HCT116 (cell line): ENCODE results near the gene TULP4. TPM values are rescaled to one million over a fixed set of nuclear protein-coding genes. Genes with fewer than 3 reads are reported as not detected.

Source experiments
- ATAC-seq: fragments of 200-7000 bp; cut with Tn5 transposase; 2 replicates; pipeline ENCODE4 v1.9.1; 2020; ENCODE audit warnings: mild to moderate bottlenecking, moderate library complexity
- BruUV-seq: library from RNA; stranded (reverse); fragments of 400-500 nt; replicated peaks from 2 replicates; lab custom pipeline; 2021; lab: Mats Ljungman, UMichigan
- CTCF ChIA-PET: fragments of 300-600 bp; sonication (Branson Sonifier 250); formaldehyde crosslinking; loops from one replicate; lab custom pipeline; 2021; ENCODE audit warnings: antibody characterized with exemption; lab: Charles Lee
- POLR2A ChIA-PET: fragments of 300-600, 350-600 bp; sonication (Branson Sonifier 250); formaldehyde crosslinking; loops from one replicate; lab custom pipeline; 2021; ENCODE audit warnings: antibody characterized with exemption; lab: Charles Lee
- RAD21 ChIA-PET, 2 experiments: fragments of 300-600 bp; sonication (Branson Sonifier 250); formaldehyde crosslinking; loops; one replicate each; lab custom pipeline; 2023; ENCODE audit warnings: low total read pairs in 2 of 2; ENCODE audit not compliant: uncharacterized antibody in 2 of 2, unreplicated experiment in 2 of 2, low non-redundant PET in 1 of 2; lab: Charles Lee
- DNase-seq: peaks from one replicate; pipeline ENCODE4 v3.0.0-alpha.2; 2010; ENCODE audit warnings: low read depth, low spot score
- H2AFZ ChIP-seq: fragments of 200-600 bp; shearing (Covaris generic), sonication (generic); 2 replicates; pipeline ENCODE4 v1.6.1; 2017; ENCODE audit warnings: low read depth, mixed run types, mixed read lengths, antibody characterized with exemption, low read length; ENCODE audit not compliant: poor library complexity, severe bottlenecking
- H3K27ac ChIP-seq: 2 replicates; pipeline ENCODE4 v1.5.1; 2012; ENCODE audit warnings: low read depth, low read length
- H3K27me3 ChIP-seq: fragments of 200-600 bp; sonication (generic); 2 replicates; pipeline ENCODE4 v1.6.1; 2016; ENCODE audit warnings: mixed run types, low read length, mixed read lengths; ENCODE audit not compliant: insufficient read depth
- H3K36me3 ChIP-seq, 2 experiments: fragments of 200-500 bp in 1 of 2; fragments of 200-600 bp in 1 of 2; sonication (Bioruptor generic) in 1 of 2; sonication (generic) in 1 of 2; 2 replicates each; pipeline versions ENCODE4 v1.5.1 to v1.6.1; 2014 to 2016; ENCODE audit warnings: low read length in 2 of 2, inconsistent platforms in 1 of 2, mixed read lengths in 1 of 2, mixed run types in 1 of 2; ENCODE audit not compliant: insufficient read depth in 2 of 2, control insufficient read depth in 1 of 2
- H3K4me1 ChIP-seq, 2 experiments: fragments of 200-600 bp in 1 of 2; sonication (generic) in 1 of 2; 2 replicates each; pipeline versions ENCODE4 v1.5.1 to v1.6.1; 2012 to 2017; ENCODE audit warnings: low read length in 2 of 2, inconsistent platforms in 1 of 2, mild to moderate bottlenecking in 1 of 2, mixed read lengths in 1 of 2, mixed run types in 1 of 2, moderate library complexity in 1 of 2; ENCODE audit not compliant: insufficient read depth in 2 of 2, control insufficient read depth in 1 of 2
- H3K4me2 ChIP-seq: fragments of 200-600 bp; sonication (generic); 2 replicates; pipeline ENCODE4 v1.6.1; 2017; ENCODE audit warnings: mixed run types, low read length, mixed read lengths
- H3K4me3 ChIP-seq, 2 experiments: fragments of 200-600 bp in 1 of 2; sonication (generic) in 1 of 2; replicated peaks in 1 of 2; 2 replicates each; pipeline ENCODE4 v1.5.1; 2011 to 2016; ENCODE audit warnings: low read length in 2 of 2, control low read depth in 1 of 2, low read depth in 1 of 2, mild to moderate bottlenecking in 1 of 2, mixed read lengths in 1 of 2, mixed run types in 1 of 2
- H3K79me2 ChIP-seq: fragments of 200-600 bp; sonication (generic); 2 replicates; pipeline ENCODE4 v1.6.1; 2017; ENCODE audit warnings: mild to moderate bottlenecking, mixed run types, low read length, moderate library complexity, mixed read lengths; ENCODE audit not compliant: insufficient read depth
- H3K9ac ChIP-seq: fragments of 200-600 bp; sonication (generic); 2 replicates; pipeline ENCODE4 v1.6.1; 2016; ENCODE audit warnings: low read length, mixed read lengths
- H3K9me2 ChIP-seq: fragments of 200-600 bp; sonication (generic), shearing (Covaris generic); 2 replicates; pipeline ENCODE4 v1.6.1; 2017; ENCODE audit warnings: mixed run types, mild to moderate bottlenecking, moderate library complexity; ENCODE audit not compliant: insufficient read depth
- H3K9me3 ChIP-seq, 2 experiments: fragments of 200-500 bp in 1 of 2; fragments of 200-600 bp in 1 of 2; sonication (Bioruptor generic) in 1 of 2; sonication (generic) in 1 of 2; 2 replicates each; pipeline ENCODE4 v1.6.1; 2014 to 2017; ENCODE audit warnings: low read length in 2 of 2, mixed read lengths in 2 of 2, inconsistent platforms in 1 of 2, low read depth in 1 of 2, mild to moderate bottlenecking in 1 of 2, mixed run types in 1 of 2, moderate library complexity in 1 of 2; ENCODE audit not compliant: control insufficient read depth in 1 of 2, insufficient read depth in 1 of 2
- H4K20me1 ChIP-seq: fragments of 200-600 bp; sonication (generic), shearing (Covaris generic); 2 replicates; pipeline ENCODE4 v1.6.1; 2017; ENCODE audit warnings: mixed run types, mild to moderate bottlenecking, moderate library complexity; ENCODE audit not compliant: insufficient read depth
- CBX3 ChIP-seq: IDR thresholded peaks from 2 replicates; pipeline ENCODE4 v1.6.1; 2012; ENCODE audit warnings: low read depth
- CEBPB ChIP-seq: IDR thresholded peaks from 2 replicates; pipeline ENCODE4 v1.6.1; 2012; ENCODE audit warnings: low read depth
- EGR1 ChIP-seq: IDR thresholded peaks from 2 replicates; pipeline ENCODE4 v1.6.1; 2012; ENCODE audit warnings: low read depth
- ELF1 ChIP-seq: IDR thresholded peaks from 2 replicates; pipeline ENCODE4 v1.6.1; 2012; ENCODE audit warnings: low read depth, borderline replicate concordance
- FOSL1 ChIP-seq: IDR thresholded peaks from 2 replicates; pipeline ENCODE4 v1.6.1; 2012; ENCODE audit warnings: low read depth
- JUND ChIP-seq: IDR thresholded peaks from 2 replicates; pipeline ENCODE4 v1.6.1; 2012
- POLR2A ChIP-seq: IDR thresholded peaks from 2 replicates; pipeline ENCODE4 v1.7.0; 2011; ENCODE audit warnings: borderline replicate concordance; ENCODE audit not compliant: insufficient read depth, insufficient read length; ENCODE audit errors: extremely low read depth
- POLR2AphosphoS5 ChIP-seq: IDR thresholded peaks from 2 replicates; pipeline ENCODE4 v1.6.1; 2011; ENCODE audit warnings: mild to moderate bottlenecking, low read depth, low read length, moderate library complexity
- RAD21 ChIP-seq: IDR thresholded peaks from 2 replicates; pipeline ENCODE4 v1.6.1; 2012; ENCODE audit warnings: low read depth, mild to moderate bottlenecking
- SIN3A ChIP-seq: IDR thresholded peaks from 2 replicates; pipeline ENCODE4 v1.6.1; 2012; ENCODE audit warnings: low read depth
- SP1 ChIP-seq: IDR thresholded peaks from 2 replicates; pipeline ENCODE4 v1.6.1; 2012; ENCODE audit warnings: low read depth
- SRF ChIP-seq: IDR thresholded peaks from 2 replicates; pipeline ENCODE4 v1.6.1; 2012; ENCODE audit warnings: low read depth
- YY1 ChIP-seq: IDR thresholded peaks from 2 replicates; pipeline ENCODE4 v1.6.1; 2011; ENCODE audit warnings: low read length, low read depth, moderate library complexity, mild to moderate bottlenecking; ENCODE audit not compliant: insufficient replicate concordance; ENCODE audit errors: extremely low read depth
- ZFX ChIP-seq: fragments of 450-650 bp; IDR thresholded peaks from 2 replicates; pipeline ENCODE4 v1.6.1; 2017
- intact Hi-C: fragments of 100-400 bp; cut with micrococcal nuclease; formaldehyde crosslinking; loops from 2 replicates; pipeline ENCODE4 v1.10.0; 2022
- total RNA-seq: library from RNA; stranded (reverse); gene quantifications from one replicate; pipeline ENCODE4 v1.2.1, GENCODE V29; 2021; ENCODE audit not compliant: unreplicated experiment
- TF ChIP-seq, protein P1 (sequence below): IDR thresholded peaks from 2 replicates; pipeline ENCODE4 v1.6.1; 2012
- TF ChIP-seq, protein P2 (sequence below), 3 experiments: fragments of 200-600 bp in 1 of 3; sonication (generic) in 1 of 3; IDR thresholded peaks in 2 of 3; conservative IDR thresholded peaks in 1 of 3; 2 replicates each; pipeline ENCODE4 v1.5.1; 2012 to 2017; ENCODE audit warnings: low read depth in 2 of 3, low read length in 2 of 3, antibody characterized with exemption in 1 of 3, borderline replicate concordance in 1 of 3, control low read depth in 1 of 3, mild to moderate bottlenecking in 1 of 3, mixed read lengths in 1 of 3, mixed run types in 1 of 3, moderate library complexity in 1 of 3; ENCODE audit not compliant: insufficient read depth in 1 of 3
- TF ChIP-seq, protein P3 (sequence below): IDR thresholded peaks from 2 replicates; pipeline ENCODE4 v1.6.1; 2012
- TF ChIP-seq, protein P4 (sequence below): IDR thresholded peaks from 2 replicates; pipeline ENCODE4 v1.6.1; 2012; ENCODE audit warnings: low read depth

TULP4 gene
- total RNA-seq, 1 experiment from 2014 or later = 70.8 TPM

DNA sequence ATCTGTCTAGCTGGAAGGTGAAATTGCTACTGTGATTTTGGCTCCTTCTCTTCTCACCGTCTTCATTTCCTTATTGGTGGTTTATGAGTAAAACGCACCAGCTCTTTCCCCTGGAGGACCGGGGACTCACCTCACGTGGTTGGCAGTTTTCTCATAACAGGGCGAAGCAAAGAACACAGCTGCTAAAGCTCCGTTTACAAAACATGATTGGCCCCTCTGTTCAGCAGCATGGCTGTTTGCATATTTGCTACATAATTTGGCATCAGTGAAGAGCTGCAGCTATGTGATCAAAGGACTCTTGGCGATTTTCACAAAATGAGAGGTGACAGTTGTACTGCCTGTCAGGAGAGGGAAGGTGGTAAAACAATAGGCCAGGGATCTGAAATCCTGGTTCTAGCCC is 227.1 kb downstream of the TULP4 start:
- POLR2A ChIA-PET = interaction anchor here (0.6 kb wide), 1 partner anchor 10 kb away, joined by 3 read pairs; no protein-coding TSS in a partner anchor
- no peak for ATAC-seq

More for the DNA sequence above, 227.1 kb downstream of the TULP4 start:
- Histone ChIP-seq H3K36me3 (no peaks in the 10 kb centered on the region), H3K9ac (no peak overlapping the region), H3K27ac (no peak overlapping the region), H3K4me1 (peaks cover 11 to 14% of the 10 kb centered on the region in 2 experiments; a peak in 3 of 4 replicates), H3K79me2 (no peaks in the 10 kb centered on the region), H3K4me2 (no peak overlapping the region), H3K4me3 (no peak overlapping the region), H3K9me3 (no peaks in the 10 kb centered on the region), H2AFZ (no peak overlapping the region), H3K9me2 (no peaks in the 10 kb centered on the region), H4K20me1 (no peaks in the 10 kb centered on the region), H3K27me3 (no peaks in the 10 kb centered on the region)
- ChIA-PET CTCF (interaction anchor here (1.0 kb wide), 1 partner anchor 318 kb away, joined by 3 read pairs; no protein-coding TSS in a partner anchor), RAD21 (no interaction called here)
- BruUV-seq = no TSS peak
- TF ChIP-seq JUND = no peak
- TF ChIP-seq, protein P1, sequence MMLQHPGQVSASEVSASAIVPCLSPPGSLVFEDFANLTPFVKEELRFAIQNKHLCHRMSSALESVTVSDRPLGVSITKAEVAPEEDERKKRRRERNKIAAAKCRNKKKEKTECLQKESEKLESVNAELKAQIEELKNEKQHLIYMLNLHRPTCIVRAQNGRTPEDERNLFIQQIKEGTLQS = no peak
- no peak for TF ChIP-seq EGR1
- TF ChIP-seq POLR2A = no peak
- TF ChIP-seq POLR2AphosphoS5 = no peak
- TF ChIP-seq FOSL1 = no peak
- TF ChIP-seq SRF = no peak
- TF ChIP-seq SP1 = no peak
- TF ChIP-seq ZFX = no peak
- TF ChIP-seq, protein P2, sequence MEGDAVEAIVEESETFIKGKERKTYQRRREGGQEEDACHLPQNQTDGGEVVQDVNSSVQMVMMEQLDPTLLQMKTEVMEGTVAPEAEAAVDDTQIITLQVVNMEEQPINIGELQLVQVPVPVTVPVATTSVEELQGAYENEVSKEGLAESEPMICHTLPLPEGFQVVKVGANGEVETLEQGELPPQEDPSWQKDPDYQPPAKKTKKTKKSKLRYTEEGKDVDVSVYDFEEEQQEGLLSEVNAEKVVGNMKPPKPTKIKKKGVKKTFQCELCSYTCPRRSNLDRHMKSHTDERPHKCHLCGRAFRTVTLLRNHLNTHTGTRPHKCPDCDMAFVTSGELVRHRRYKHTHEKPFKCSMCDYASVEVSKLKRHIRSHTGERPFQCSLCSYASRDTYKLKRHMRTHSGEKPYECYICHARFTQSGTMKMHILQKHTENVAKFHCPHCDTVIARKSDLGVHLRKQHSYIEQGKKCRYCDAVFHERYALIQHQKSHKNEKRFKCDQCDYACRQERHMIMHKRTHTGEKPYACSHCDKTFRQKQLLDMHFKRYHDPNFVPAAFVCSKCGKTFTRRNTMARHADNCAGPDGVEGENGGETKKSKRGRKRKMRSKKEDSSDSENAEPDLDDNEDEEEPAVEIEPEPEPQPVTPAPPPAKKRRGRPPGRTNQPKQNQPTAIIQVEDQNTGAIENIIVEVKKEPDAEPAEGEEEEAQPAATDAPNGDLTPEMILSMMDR (IDR thresholded peaks at IDR 0.05 in 2 of 3, conservative IDR thresholded peaks at IDR 0.05 in 1 of 3; ENCODE audit: borderline replicate concordance in 1 of 3, insufficient read depth in 1 of 3, low read depth in 2 of 3, low read length in 2 of 3) = no peak
- TF ChIP-seq RAD21 = no peak
- TF ChIP-seq, protein P3, sequence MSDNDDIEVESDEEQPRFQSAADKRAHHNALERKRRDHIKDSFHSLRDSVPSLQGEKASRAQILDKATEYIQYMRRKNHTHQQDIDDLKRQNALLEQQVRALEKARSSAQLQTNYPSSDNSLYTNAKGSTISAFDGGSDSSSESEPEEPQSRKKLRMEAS = no peak
- no peak for TF ChIP-seq YY1
- TF ChIP-seq, protein P4, sequence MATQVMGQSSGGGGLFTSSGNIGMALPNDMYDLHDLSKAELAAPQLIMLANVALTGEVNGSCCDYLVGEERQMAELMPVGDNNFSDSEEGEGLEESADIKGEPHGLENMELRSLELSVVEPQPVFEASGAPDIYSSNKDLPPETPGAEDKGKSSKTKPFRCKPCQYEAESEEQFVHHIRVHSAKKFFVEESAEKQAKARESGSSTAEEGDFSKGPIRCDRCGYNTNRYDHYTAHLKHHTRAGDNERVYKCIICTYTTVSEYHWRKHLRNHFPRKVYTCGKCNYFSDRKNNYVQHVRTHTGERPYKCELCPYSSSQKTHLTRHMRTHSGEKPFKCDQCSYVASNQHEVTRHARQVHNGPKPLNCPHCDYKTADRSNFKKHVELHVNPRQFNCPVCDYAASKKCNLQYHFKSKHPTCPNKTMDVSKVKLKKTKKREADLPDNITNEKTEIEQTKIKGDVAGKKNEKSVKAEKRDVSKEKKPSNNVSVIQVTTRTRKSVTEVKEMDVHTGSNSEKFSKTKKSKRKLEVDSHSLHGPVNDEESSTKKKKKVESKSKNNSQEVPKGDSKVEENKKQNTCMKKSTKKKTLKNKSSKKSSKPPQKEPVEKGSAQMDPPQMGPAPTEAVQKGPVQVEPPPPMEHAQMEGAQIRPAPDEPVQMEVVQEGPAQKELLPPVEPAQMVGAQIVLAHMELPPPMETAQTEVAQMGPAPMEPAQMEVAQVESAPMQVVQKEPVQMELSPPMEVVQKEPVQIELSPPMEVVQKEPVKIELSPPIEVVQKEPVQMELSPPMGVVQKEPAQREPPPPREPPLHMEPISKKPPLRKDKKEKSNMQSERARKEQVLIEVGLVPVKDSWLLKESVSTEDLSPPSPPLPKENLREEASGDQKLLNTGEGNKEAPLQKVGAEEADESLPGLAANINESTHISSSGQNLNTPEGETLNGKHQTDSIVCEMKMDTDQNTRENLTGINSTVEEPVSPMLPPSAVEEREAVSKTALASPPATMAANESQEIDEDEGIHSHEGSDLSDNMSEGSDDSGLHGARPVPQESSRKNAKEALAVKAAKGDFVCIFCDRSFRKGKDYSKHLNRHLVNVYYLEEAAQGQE = no peak
- no peak for TF ChIP-seq CEBPB
- no peak for TF ChIP-seq SIN3A
- TF ChIP-seq ELF1 = no peak
- TF ChIP-seq CBX3 = no peak
- DNase-seq = no peak
- intact Hi-C loops = no loop called here
